ENCODE measurements around the gene AICDA.

The AICDA gene

GRCh38 chr12:8559676-8560075 lies 53.0 kb downstream of the AICDA start:
- H3K4me3 ChIP-seq (ENCODE audit: low read depth, low read length): no peak overlapping the region

- no peak overlapping the region for H3K4me3 ChIP-seq (ENCODE audit: low read depth, low read length)
These were observed 56.0 kb downstream of the AICDA start for GRCh38 chr12:8556531-8557097.

GRCh38 chr12:8554451-8555195 lies 58.0 kb downstream of the AICDA start:
- H3K4me3 ChIP-seq (ENCODE audit: low read depth, low read length): no peak overlapping the region

- no peak overlapping the region for H3K4me3 ChIP-seq (ENCODE audit: low read depth, low read length)
These were observed 59.5 kb downstream of the AICDA start for GRCh38 chr12:8553088-8553627.
